Measurements from ENCODE around the gene FBLN2.

DNA sequence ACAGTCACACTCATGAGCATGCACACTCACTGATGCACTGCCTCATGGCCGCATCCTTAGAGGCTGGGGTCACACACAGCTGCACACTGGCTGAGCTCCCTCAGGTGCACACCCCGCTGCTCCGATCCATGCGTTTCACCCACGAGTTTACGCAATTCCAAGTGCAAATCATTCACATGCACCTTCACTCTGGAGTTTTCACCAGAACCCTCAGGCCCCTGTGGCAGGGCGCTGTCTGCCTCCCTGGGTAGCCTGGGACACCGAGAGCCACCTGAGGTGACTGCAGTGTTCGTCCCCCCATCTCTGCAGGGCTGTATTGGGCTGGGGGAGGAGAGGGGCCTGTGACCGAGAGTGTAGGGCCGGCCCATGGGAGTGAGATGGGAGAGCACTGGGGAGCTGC is 134.8 kb downstream of the FBLN2 start:
- TF ChIP-seq, protein P1, sequence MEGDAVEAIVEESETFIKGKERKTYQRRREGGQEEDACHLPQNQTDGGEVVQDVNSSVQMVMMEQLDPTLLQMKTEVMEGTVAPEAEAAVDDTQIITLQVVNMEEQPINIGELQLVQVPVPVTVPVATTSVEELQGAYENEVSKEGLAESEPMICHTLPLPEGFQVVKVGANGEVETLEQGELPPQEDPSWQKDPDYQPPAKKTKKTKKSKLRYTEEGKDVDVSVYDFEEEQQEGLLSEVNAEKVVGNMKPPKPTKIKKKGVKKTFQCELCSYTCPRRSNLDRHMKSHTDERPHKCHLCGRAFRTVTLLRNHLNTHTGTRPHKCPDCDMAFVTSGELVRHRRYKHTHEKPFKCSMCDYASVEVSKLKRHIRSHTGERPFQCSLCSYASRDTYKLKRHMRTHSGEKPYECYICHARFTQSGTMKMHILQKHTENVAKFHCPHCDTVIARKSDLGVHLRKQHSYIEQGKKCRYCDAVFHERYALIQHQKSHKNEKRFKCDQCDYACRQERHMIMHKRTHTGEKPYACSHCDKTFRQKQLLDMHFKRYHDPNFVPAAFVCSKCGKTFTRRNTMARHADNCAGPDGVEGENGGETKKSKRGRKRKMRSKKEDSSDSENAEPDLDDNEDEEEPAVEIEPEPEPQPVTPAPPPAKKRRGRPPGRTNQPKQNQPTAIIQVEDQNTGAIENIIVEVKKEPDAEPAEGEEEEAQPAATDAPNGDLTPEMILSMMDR (IDR thresholded peaks at IDR 0.05), result no peak
- no peak for TF ChIP-seq POLR2A (IDR thresholded peaks at IDR 0.05)
